Parathyroid adenoma (tissue), 2 donors: ENCODE data around the gene TMEM138.

Experiments
- H2AFZ ChIP-seq: fragments of 300-600 bp; sonication (generic); one replicate; pipeline ENCODE4 v1.7.0; 2017; ENCODE audit warnings: antibody characterized with exemption, mild to moderate bottlenecking
- H3K27ac ChIP-seq: fragments of 300-600 bp; sonication (generic); one replicate; pipeline ENCODE4 v1.7.0; 2017
- H3K27me3 ChIP-seq: fragments of 300-600 bp; sonication (generic); one replicate; pipeline ENCODE4 v1.7.0; 2017; ENCODE audit warnings: low read length; ENCODE audit not compliant: control insufficient read depth, insufficient read depth
- H3K36me3 ChIP-seq: fragments of 300-600 bp; sonication (generic); one replicate; pipeline ENCODE4 v1.7.0; 2017; ENCODE audit warnings: low read length; ENCODE audit not compliant: control insufficient read depth, insufficient read depth
- H3K4me1 ChIP-seq: fragments of 300-600 bp; sonication (generic); one replicate; pipeline ENCODE4 v1.7.0; 2017; ENCODE audit warnings: control low read depth
- H3K4me2 ChIP-seq: fragments of 300-600 bp; sonication (generic); one replicate; pipeline ENCODE4 v1.7.0; 2017; ENCODE audit warnings: low read length
- H3K4me3 ChIP-seq: fragments of 300-600 bp; sonication (generic); one replicate; pipeline ENCODE4 v1.7.0; 2017; ENCODE audit warnings: low read depth, low read length
- H3K79me2 ChIP-seq: fragments of 300-600 bp; sonication (generic); one replicate; pipeline ENCODE4 v1.7.0; 2017; ENCODE audit warnings: control low read depth
- H3K9ac ChIP-seq: fragments of 300-600 bp; sonication (generic); one replicate; pipeline ENCODE4 v1.7.0; 2017; ENCODE audit warnings: mild to moderate bottlenecking
- H3K9me3 ChIP-seq: fragments of 300-600 bp; sonication (generic); one replicate; pipeline ENCODE4 v1.7.0; 2017; ENCODE audit warnings: low read length; ENCODE audit not compliant: control insufficient read depth
- TF ChIP-seq, protein P1 (sequence below): fragments of 300-600 bp; sonication (generic); IDR thresholded peaks from one replicate; pipeline ENCODE4 v1.7.0; 2017; ENCODE audit warnings: antibody characterized with exemption, mild to moderate bottlenecking
- donor health status: primary hyperparathyroidism.

Gene TMEM138

DNA sequence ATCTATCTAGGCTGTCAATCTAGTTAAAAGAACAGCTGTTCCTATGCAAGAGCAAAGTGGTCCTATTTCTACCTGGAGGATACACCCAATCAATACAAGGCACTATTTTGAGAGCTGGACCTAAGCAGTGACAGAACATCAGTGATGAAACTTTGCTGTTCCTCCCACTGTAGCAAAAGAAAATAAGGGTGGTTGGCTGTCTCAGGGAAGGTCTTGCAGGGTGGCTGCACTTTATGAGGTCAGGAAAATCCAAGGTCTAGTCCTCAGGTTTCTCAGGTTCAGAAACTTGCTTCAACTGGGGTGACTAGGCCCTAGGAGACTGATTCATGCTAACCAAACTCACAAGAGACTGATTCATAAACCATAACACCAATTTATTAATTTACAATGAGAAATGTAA, 56.0 kb downstream of the TMEM138 start:
- no peak overlapping the region for H3K4me2 ChIP-seq
- H3K27ac ChIP-seq = no peak overlapping the region
- TF ChIP-seq, protein P1, sequence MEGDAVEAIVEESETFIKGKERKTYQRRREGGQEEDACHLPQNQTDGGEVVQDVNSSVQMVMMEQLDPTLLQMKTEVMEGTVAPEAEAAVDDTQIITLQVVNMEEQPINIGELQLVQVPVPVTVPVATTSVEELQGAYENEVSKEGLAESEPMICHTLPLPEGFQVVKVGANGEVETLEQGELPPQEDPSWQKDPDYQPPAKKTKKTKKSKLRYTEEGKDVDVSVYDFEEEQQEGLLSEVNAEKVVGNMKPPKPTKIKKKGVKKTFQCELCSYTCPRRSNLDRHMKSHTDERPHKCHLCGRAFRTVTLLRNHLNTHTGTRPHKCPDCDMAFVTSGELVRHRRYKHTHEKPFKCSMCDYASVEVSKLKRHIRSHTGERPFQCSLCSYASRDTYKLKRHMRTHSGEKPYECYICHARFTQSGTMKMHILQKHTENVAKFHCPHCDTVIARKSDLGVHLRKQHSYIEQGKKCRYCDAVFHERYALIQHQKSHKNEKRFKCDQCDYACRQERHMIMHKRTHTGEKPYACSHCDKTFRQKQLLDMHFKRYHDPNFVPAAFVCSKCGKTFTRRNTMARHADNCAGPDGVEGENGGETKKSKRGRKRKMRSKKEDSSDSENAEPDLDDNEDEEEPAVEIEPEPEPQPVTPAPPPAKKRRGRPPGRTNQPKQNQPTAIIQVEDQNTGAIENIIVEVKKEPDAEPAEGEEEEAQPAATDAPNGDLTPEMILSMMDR = no peak
- H3K4me3 ChIP-seq = no peak overlapping the region
- H2AFZ ChIP-seq = no peak overlapping the region
- H3K4me1 ChIP-seq = peaks cover 4% of the 10 kb centered on the region
- no peaks in the 10 kb centered on the region for H3K36me3 ChIP-seq
- H3K9me3 ChIP-seq = no peaks in the 10 kb centered on the region
- H3K27me3 ChIP-seq = no peaks in the 10 kb centered on the region
- no peak overlapping the region for H3K9ac ChIP-seq
- H3K79me2 ChIP-seq = peaks cover 9% of the 10 kb centered on the region
